HG02973 (cell line): ENCODE results near the gene SFTA2.

Source experiments
- ATAC-seq: cut with Tn5 transposase; IDR thresholded peaks from one replicate; pipeline ENCODE4 v1.9.1; 2021; ENCODE audit warnings: moderate library complexity; ENCODE audit not compliant: unreplicated experiment

Gene SFTA2

DNA sequence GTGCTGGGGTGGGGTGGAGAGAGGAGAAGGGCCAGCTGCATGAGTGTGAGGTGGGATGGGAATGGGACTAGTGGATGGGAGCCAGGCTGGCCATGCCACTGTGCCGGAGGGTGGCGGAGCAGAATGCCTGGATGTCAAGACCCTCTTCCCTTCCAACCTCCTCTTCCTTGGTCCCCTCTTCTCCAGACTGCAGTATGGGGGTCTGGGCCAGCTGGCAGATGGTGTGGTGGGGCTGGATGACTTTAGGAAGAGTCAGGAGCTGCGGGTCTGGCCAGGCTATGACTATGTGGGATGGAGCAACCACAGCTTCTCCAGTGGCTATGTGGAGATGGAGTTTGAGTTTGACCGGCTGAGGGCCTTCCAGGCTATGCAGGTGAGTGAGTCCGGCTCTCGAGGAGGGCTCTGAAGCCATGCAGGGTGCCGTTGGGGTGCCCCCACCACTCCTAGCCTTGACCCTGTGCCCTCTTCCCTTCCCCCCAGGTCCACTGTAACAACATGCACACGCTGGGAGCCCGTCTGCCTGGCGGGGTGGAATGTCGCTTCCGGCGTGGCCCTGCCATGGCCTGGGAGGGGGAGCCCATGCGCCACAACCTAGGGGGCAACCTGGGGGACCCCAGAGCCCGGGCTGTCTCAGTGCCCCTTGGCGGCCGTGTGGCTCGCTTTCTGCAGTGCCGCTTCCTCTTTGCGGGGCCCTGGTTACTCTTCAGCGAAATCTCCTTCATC lies 40.0 kb downstream of the SFTA2 start:
- no peak for ATAC-seq

- no peak for ATAC-seq
Measured at GRCh38 chr6:30891450-30891723, 40.6 kb downstream of the SFTA2 start.

- no peak for ATAC-seq
Measured at GRCh38 chr6:30890646-30891449, 41.1 kb downstream of the SFTA2 start.

- ATAC-seq: no peak
Measured at GRCh38 chr6:30889921-30890645, 41.9 kb downstream of the SFTA2 start.

- no peak for ATAC-seq
Measured at GRCh38 chr6:30889496-30889885, 42.5 kb downstream of the SFTA2 start.

- no peak for ATAC-seq
Measured at GRCh38 chr6:30888816-30889495, 43.0 kb downstream of the SFTA2 start.

GRCh38 chr6:30887901-30888815 lies 43.8 kb downstream of the SFTA2 start:
- ATAC-seq: no peak

DNA sequence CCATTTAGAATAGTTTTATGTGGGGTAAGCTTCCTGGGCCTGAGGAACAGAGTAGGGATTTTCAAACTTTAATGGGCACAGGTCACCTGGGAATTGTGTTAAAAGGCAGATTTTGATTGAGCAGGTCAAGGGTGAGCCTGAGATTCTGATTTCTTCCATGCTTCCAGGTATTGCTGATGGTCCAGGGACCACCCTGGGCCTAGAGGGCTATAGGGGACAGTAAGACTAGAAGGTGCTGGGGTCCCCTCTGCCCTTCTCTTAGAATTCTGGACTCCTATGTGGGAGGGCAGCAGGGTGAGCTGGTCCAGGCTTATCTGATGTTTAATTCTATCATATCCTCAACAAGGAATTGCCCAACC lies 45.1 kb downstream of the SFTA2 start:
- no peak for ATAC-seq

DNA sequence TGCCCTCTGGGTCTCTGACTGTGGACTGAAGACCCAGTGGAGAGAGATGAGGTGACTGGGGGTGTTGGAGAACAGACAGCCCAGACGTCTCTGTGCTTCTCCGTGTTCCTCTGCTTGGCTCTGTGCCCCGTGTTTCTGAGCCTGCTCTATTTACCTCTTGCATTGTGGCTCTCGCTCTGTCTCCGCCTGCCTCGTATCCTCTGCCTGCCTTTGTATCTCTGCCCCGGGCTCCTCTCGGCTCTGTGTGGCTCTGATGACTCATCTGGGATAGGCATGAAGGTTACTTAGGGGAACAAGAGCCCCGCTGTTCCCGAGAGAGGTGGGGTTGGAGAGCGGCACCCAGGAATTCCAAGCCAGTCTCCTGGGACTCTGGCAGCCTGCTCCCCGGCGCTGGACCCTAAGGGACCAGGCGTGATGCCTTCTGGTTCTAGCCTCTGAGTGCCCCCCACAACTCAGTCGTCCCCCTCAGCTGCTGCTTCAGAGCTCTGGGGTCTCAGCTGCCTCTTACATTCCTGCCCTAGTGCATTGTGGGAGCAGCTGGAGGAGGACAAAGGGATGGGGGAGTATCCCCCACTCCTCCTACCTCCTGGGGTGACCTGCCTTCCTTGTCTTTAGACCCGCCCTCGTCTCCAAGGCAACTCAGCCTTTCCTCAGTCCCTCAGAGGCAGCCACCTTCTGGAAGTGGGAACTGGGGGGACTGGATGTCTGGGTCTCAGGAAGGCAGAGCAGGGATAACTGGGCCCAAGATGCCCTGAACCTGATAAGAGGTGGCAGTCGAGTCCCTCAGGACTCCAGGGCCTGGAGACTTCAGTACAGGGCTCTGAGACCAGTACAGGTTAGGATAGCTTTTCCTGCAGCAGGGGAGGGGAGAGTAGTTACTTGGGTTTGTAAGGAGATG lies 45.7 kb downstream of the SFTA2 start:
- ATAC-seq: no peak

GRCh38 chr6:30885481-30885998 lies 46.4 kb downstream of the SFTA2 start:
- ATAC-seq: no peak

DNA sequence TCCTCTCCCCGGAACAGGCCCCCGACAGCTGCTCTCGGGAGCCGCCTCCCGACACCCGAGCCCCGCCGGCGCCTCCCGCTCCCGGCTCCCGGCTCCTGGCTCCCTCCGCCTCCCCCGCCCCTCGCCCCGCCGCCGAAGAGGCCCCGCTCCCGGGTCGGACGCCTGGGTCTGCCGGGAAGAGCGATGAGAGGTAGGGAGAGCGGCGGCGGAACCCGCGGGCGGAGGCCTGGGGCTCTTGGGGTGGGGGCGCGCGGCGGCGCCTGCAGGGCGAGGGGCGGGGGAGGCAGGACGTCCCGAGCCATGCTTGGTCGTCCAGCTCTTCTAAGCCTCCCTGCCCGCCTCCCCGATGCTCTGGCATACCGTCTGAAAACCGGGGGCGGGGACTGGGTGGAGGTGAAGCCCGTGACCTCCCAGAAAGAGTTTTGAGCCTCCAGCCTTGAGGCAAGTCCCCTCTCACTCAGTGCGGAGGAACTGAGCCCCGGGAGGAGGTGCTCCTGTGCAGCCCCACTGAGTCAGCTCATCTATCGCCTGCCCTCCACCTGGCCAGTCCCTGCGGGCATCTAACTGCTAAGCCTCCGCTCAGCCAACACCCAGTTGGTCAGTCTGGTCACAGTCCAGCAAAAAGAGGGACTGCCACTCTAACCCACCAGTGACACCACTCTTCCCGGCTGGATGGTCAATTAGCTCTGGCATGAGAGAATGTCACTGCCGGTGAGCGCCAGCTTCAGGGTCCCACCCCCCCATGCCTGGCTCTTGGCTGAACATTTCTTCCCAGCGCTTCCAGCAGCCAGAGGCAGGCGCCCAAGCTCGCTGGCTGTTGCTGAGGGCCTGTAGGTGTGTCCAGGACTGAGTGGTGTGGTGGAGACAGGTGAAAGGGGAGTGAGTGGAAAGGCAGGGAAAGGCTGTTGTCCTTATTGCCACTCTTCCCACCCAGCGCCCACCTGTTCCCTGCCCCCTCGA lies 47.2 kb downstream of the SFTA2 start:
- no peak for ATAC-seq

DNA sequence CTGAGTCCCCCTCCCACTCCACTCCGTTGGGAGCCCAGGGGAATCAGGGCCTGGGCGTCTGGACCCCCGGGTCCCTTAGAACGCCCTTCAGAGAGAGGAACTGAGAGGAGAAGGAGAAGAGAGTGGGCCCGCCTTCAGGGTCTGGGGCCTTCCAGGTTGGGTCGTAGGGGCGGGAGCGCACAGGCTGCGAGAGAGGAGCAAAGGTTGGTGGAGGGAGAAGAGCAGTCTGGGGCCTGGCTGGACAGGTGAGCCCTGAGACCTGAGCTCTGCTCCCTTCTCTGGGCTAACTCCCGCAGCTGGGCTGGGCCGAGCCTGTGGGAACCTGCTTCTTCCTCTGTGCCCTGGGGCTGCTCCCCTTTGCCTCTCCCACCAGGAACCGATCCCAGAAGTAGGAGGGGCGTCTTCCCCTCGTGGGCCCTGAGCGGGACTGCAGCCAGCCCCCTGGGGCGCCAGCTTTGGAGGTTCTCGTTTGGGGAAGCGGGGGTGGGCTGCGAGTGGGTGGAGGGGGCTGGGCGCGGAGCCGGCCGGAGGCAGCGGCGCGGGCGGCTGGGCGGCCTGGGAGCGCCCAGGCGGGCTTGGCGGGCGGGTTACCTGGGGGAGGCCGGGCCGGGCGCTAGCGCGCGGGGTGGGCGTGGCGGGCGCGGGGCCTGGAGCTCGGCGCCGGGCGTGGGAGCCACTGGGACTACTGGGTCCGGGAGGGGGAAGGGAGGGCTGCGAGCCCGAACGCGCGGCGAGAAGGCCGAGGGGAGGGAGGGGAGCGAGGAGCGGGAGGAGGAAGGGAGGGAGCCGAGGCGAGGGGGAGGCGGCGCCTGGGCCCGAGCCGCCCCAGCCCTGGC lies 48.1 kb downstream of the SFTA2 start, which contains the start of gene DDR1:
DDR1 (plus strand) TSS at position 835 of the 836 bp plus-strand sequence. CDS start 4,211 bp downstream, outside the sequence.
- ATAC-seq: no peak

DNA sequence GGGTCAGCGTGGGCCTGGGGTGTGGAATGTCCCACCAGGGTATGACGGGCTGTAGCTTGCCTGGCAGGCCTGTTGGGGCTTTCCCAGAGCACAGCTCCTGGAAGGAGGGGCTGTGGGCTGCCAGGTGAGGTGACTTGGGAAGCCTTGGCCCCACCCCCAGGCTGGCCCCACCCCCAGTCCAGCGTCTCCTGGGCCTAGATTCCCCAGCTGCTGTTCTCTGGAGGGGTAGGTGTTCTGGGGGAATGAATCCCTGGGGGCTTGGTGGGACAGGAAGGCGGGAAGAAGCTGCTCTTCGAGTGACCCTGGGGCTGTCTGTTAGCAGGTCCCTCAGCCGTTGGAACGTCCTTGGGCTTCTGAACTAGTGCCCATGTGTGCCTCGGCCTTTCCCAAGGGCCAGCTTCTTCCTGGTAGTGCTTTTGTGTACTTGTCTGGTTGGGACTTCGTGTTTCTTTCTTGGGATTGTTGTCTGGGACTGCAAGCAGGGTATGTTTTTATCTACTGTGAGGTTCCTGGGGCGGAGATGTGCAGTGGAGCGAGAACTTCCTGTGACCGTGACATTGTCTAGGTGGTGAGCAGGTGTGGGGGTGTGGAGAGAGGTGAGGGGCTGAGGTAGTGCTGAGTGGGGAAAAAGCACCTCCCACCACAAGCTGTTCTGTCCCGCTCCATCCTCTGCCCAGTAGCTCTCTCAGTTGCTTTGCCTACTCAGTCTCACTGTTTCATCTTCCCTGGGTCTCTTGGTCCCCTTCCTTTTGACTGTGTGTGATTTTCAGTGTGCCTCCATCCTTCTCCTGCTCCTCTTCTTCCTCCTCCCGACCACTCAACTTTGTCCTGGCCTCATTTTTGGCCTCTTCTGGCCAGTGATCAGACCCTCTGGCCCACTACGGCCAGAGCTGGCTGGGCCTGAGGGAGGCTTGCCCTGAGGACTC lies 48.9 kb downstream of the SFTA2 start:
- no peak for ATAC-seq

GRCh38 chr6:30882204-30882758 lies 49.7 kb downstream of the SFTA2 start:
- ATAC-seq: no peak

- no peak for ATAC-seq
Measured at GRCh38 chr6:30881392-30882203, 50.4 kb downstream of the SFTA2 start.
